HG02884 (cell line): ENCODE results near the gene TRAM2.
A peak's percentile ranks its signal among the peaks of the same experiment; 100 is the strongest.

Experiments
- ATAC-seq: cut with Tn5 transposase; IDR thresholded peaks from one replicate; pipeline ENCODE4 v1.9.1; 2021; ENCODE audit warnings: mild to moderate bottlenecking, moderate library complexity; ENCODE audit not compliant: unreplicated experiment

The TRAM2 gene

GRCh38 chr6:52513464-52513863 is 63.4 kb downstream of the TRAM2 start:
- ATAC-seq: no peak

- ATAC-seq: no peak
Measured at GRCh38 chr6:52512199-52512598, 64.7 kb downstream of the TRAM2 start.

GRCh38 chr6:52511572-52512151 is 65.2 kb downstream of the TRAM2 start:
- ATAC-seq: no peak

- no peak for ATAC-seq
Measured at GRCh38 chr6:52511163-52511562, 65.7 kb downstream of the TRAM2 start.

GRCh38 chr6:52510213-52510562 is 66.7 kb downstream of the TRAM2 start:
- no peak for ATAC-seq

GRCh38 chr6:52509281-52510212 is 67.3 kb downstream of the TRAM2 start:
- ATAC-seq: no peak

GRCh38 chr6:52508261-52508739 is 68.6 kb downstream of the TRAM2 start:
- ATAC-seq: no peak

GRCh38 chr6:52507557-52508260 is 69.2 kb downstream of the TRAM2 start:
- no peak for ATAC-seq

GRCh38 chr6:52506476-52506875 is 70.4 kb downstream of the TRAM2 start:
- ATAC-seq: no peak

GRCh38 chr6:52505726-52506409 is 71.0 kb downstream of the TRAM2 start:
- no peak for ATAC-seq

GRCh38 chr6:52504782-52505136 is 72.1 kb downstream of the TRAM2 start:
- no peak for ATAC-seq

- no peak for ATAC-seq
Measured at GRCh38 chr6:52503851-52504781, 72.7 kb downstream of the TRAM2 start.

GRCh38 chr6:52503323-52503747 is 73.5 kb downstream of the TRAM2 start:
- ATAC-seq: no peak

GRCh38 chr6:52502306-52503029 is 74.4 kb downstream of the TRAM2 start:
- ATAC-seq: no peak

GRCh38 chr6:52500238-52501129 is 76.4 kb downstream of the TRAM2 start:
- no peak for ATAC-seq

GRCh38 chr6:52499681-52500236 is 77.1 kb downstream of the TRAM2 start:
- no peak for ATAC-seq

GRCh38 chr6:52499026-52499425 is 77.8 kb downstream of the TRAM2 start:
- ATAC-seq: no peak

GRCh38 chr6:52498538-52499017 is 78.3 kb downstream of the TRAM2 start:
- ATAC-seq: peak; percentile 39
